Hematopoietic multipotent progenitor cell treated with erythropoietin and hydrocortisone succinate and interleukin-3 and kit ligand, for 6 days (in vitro differentiated cells): ENCODE measurements around the gene SWAP70.
A peak's percentile ranks its signal among the peaks of the same experiment; 100 is the strongest.

Experiments
- DNase-seq: peaks from one replicate; pipeline ENCODE4 v3.0.0-alpha.2; 2015

The SWAP70 gene

GRCh38 chr11:9780929-9781328, 117.1 kb downstream of the SWAP70 start:
- no peak for DNase-seq

- DNase-seq, result no peak
These were observed 120.1 kb downstream of the SWAP70 start for GRCh38 chr11:9783986-9784385.

- DNase-seq, result peak; percentile 81
These were observed 120.9 kb downstream of the SWAP70 start for GRCh38 chr11:9784602-9785315.

GRCh38 chr11:9787260-9787659, 123.4 kb downstream of the SWAP70 start:
- no peak for DNase-seq

- DNase-seq, result peak; percentile 44
These were observed 124.2 kb downstream of the SWAP70 start for GRCh38 chr11:9787981-9788521.

GRCh38 chr11:9789910-9790309, 126.0 kb downstream of the SWAP70 start:
- DNase-seq, result peak; percentile 92

GRCh38 chr11:9790703-9791102, 126.8 kb downstream of the SWAP70 start:
- DNase-seq, result no peak

GRCh38 chr11:9796266-9796665, 132.4 kb downstream of the SWAP70 start:
- DNase-seq, result no peak

- no peak for DNase-seq
These were observed 133.0 kb downstream of the SWAP70 start for GRCh38 chr11:9796854-9797253.

GRCh38 chr11:9797300-9797699, 133.4 kb downstream of the SWAP70 start:
- no peak for DNase-seq

- no peak for DNase-seq
These were observed 136.0 kb downstream of the SWAP70 start for GRCh38 chr11:9799886-9800285.

GRCh38 chr11:9802291-9802861, 138.5 kb downstream of the SWAP70 start:
- no peak for DNase-seq
